ENCODE measurements around the gene GON4L.
"Not testable (repeated sequence)": the region's sequence is repeated elsewhere in the genome, so short reads cannot be mapped to it uniquely, and the experiment has no call there.

The GON4L gene

GRCh38 chr1:155703216-155703615 is 153.8 kb downstream of the GON4L start:
- 100% methylated on average over 5 of the region's 6 CpGs for WGBS (ENCODE audit: insufficient coverage)
- H3K36me3 ChIP-seq (ENCODE audit: control insufficient read depth in 4 of 4, insufficient read depth in 4 of 4, low read length in 3 of 4) = peaks cover 0 to 2% (median 0%) of the 10 kb centered on the region in 4 experiments
- H3K9me3 ChIP-seq (ENCODE audit: control extremely low read depth in 1 of 5, control insufficient read depth in 4 of 5, insufficient read depth in 2 of 5, low read depth in 1 of 5, low read length in 4 of 5) = no peaks in the 10 kb centered on the region
- no peaks in the 10 kb centered on the region for H3K27me3 ChIP-seq (replicated peaks in 2 of 5; ENCODE audit: control insufficient read depth in 4 of 5, insufficient read depth in 5 of 5, low read length in 4 of 5)
- no peaks in the 10 kb centered on the region for H3K4me1 ChIP-seq (ENCODE audit: control extremely low read depth in 1 of 4, control insufficient read depth in 4 of 4, insufficient read depth in 4 of 4, low read length in 3 of 4)
- H3K4me3 ChIP-seq (ENCODE audit: control insufficient read depth in 1 of 7, extremely low read depth in 1 of 7, insufficient read depth in 4 of 7, low read depth in 2 of 7, low read length in 6 of 7) = no peak overlapping the region
- no peak overlapping the region for H3K27ac ChIP-seq (ENCODE audit: insufficient read depth in 1 of 2, low read depth in 1 of 2, low read length in 2 of 2, poor library complexity in 1 of 2, severe bottlenecking in 2 of 2)
- DNase-seq = no peak
- CTCF ChIA-PET = interaction anchor here (1.2 kb wide), 1 partner anchor 10 kb away, joined by 3 read pairs; no protein-coding TSS in a partner anchor
- POLR2A ChIA-PET = no interaction called here

GRCh38 chr1:155701675-155702074 is 155.3 kb downstream of the GON4L start:
- H3K4me1 ChIP-seq (ENCODE audit: control extremely low read depth in 1 of 4, control insufficient read depth in 4 of 4, insufficient read depth in 4 of 4, low read length in 3 of 4); H3K4me3 ChIP-seq (ENCODE audit: control insufficient read depth in 1 of 7, extremely low read depth in 1 of 7, insufficient read depth in 4 of 7, low read depth in 2 of 7, low read length in 6 of 7); H3K27me3 ChIP-seq (replicated peaks in 2 of 5; ENCODE audit: control insufficient read depth in 4 of 5, insufficient read depth in 5 of 5, low read length in 4 of 5); H3K9me3 ChIP-seq (ENCODE audit: control extremely low read depth in 1 of 5, control insufficient read depth in 4 of 5, insufficient read depth in 2 of 5, low read depth in 1 of 5, low read length in 4 of 5); CTCF ChIA-PET; H3K27ac ChIP-seq (ENCODE audit: insufficient read depth in 1 of 2, low read depth in 1 of 2, low read length in 2 of 2, poor library complexity in 1 of 2, severe bottlenecking in 2 of 2); H3K36me3 ChIP-seq (ENCODE audit: control insufficient read depth in 4 of 4, insufficient read depth in 4 of 4, low read length in 3 of 4); POLR2A ChIA-PET: not testable (repeated sequence)
- DNase-seq = peak in 1 of 3 donors; percentile 17
- no CpG with 5 or more reads among the region's 2 CpGs for WGBS (ENCODE audit: insufficient coverage)
